Esophagus squamous epithelium (tissue), 5 donors: ENCODE data around the gene ZC2HC1C. TPM values are rescaled to one million over a fixed set of nuclear protein-coding genes. Genes with fewer than 3 reads are reported as not detected.

ENCODE experiments used
- DNase-seq: peaks from one replicate; lab custom pipeline; 2025; lab: John Stamatoyannopoulos, UW
- H3K27ac ChIP-seq, 4 donors: fragments of 200-600 bp; sonication (generic); one replicate each; pipeline ENCODE4 v1.5.1; 2016 to 2019; ENCODE audit warnings: mild to moderate bottlenecking in 1 of 4
- H3K27me3 ChIP-seq, 4 donors: fragments of 200-600 bp; sonication (generic); 1 replicate in 3 of 4; 2 replicates in 1 of 4; pipeline versions ENCODE4 v1.5.1 to v1.6.0; 2017 to 2021; ENCODE audit warnings: antibody characterized with exemption in 1 of 4
- H3K36me3 ChIP-seq, 3 donors: fragments of 200-600 bp; sonication (generic); one replicate each; pipeline ENCODE4 v1.5.1; 2016 to 2019
- H3K4me1 ChIP-seq, 3 donors: fragments of 200-600 bp; sonication (generic); one replicate each; pipeline ENCODE4 v1.5.1; 2017 to 2019
- H3K4me3 ChIP-seq, 4 donors: fragments of 200-600 bp; sonication (generic); 1 replicate in 3 of 4; 2 replicates in 1 of 4; pipeline ENCODE4 v1.5.1; 2016 to 2019; ENCODE audit warnings: mild to moderate bottlenecking in 2 of 4, moderate library complexity in 1 of 4
- H3K9me3 ChIP-seq, 3 donors: fragments of 200-600 bp; sonication (generic); one replicate each; pipeline ENCODE4 v1.5.1; 2016 to 2019
- POLR2A ChIP-seq, 4 donors: fragments of 450-650 bp; IDR thresholded peaks; one replicate each; pipeline ENCODE4 v1.6.1; 2017; ENCODE audit warnings: antibody characterized with exemption in 4 of 4, mild to moderate bottlenecking in 4 of 4, moderate library complexity in 3 of 4
- WGBS, 2 donors: methylation state at CpG; one replicate each; pipeline ENCODE4 v1.1.5; 2018; 5-methylcytosine and 5-hydroxymethylcytosine counted together
- intact Hi-C: fragments of 100-400 bp; cut with DNase I; formaldehyde crosslinking; loops from one replicate; pipeline ENCODE4 v1.15.0; 2022
- total RNA-seq, 4 donors: library from RNA; depleted of rRNA; stranded (reverse); fragments of >200 nt; gene quantifications; one replicate each; pipeline ENCODE4 v1.1.0, GENCODE V29; 2016
- TF ChIP-seq, protein P1 (sequence below), 6 experiments: fragments of 450-650 bp in 4 of 6; fragments of 200-600 bp in 2 of 6; sonication (generic) in 2 of 6; IDR thresholded peaks; one replicate each; pipeline ENCODE4 v1.5.1; 2016 to 2019; ENCODE audit warnings: antibody characterized with exemption in 6 of 6, mild to moderate bottlenecking in 4 of 6, moderate library complexity in 4 of 6
- donor health status: DM: yes; HTN: yes; CAD: no.

The ZC2HC1C gene
- total RNA-seq, 4 donors from 2014 or later = 0.64 to 5.0 (median 2.2) TPM

DNA sequence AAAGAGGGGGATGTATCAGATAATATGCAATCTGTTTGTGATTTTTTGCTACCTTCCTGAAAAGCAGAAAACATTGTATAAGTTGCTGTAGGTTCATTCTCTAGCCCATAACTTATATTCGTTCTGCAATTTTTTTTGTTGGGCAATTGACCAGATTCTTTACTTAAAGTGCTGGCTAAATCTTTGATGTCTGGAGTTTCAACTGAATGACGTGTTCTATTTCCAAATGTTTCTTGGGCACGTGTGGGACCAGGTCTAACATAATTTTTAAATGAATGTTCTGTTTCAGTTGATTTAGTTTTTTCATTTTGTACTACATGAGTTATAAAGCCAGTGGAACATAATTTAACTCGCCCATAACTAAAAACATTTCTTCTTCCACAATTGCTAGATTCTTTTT, 21.9 kb upstream of the ZC2HC1C start:
- WGBS, 2 donors = 84 to 89% methylated on average over 4 of the region's 4 CpGs
- TF ChIP-seq, protein P1, sequence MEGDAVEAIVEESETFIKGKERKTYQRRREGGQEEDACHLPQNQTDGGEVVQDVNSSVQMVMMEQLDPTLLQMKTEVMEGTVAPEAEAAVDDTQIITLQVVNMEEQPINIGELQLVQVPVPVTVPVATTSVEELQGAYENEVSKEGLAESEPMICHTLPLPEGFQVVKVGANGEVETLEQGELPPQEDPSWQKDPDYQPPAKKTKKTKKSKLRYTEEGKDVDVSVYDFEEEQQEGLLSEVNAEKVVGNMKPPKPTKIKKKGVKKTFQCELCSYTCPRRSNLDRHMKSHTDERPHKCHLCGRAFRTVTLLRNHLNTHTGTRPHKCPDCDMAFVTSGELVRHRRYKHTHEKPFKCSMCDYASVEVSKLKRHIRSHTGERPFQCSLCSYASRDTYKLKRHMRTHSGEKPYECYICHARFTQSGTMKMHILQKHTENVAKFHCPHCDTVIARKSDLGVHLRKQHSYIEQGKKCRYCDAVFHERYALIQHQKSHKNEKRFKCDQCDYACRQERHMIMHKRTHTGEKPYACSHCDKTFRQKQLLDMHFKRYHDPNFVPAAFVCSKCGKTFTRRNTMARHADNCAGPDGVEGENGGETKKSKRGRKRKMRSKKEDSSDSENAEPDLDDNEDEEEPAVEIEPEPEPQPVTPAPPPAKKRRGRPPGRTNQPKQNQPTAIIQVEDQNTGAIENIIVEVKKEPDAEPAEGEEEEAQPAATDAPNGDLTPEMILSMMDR (IDR thresholded peaks at IDR 0.05) = no peak
- no peak for TF ChIP-seq POLR2A (IDR thresholded peaks at IDR 0.05)
- Histone ChIP-seq H3K4me1 (peaks cover 0 to 75% (median 29%) of the 10 kb centered on the region in 3 donors), H3K36me3 (peaks cover 0 to 10% (median 0%) of the 10 kb centered on the region in 3 donors), H3K9me3 (no peaks in the 10 kb centered on the region), H3K27me3 (no peaks in the 10 kb centered on the region), H3K4me3 (no peak overlapping the region), H3K27ac (peak overlapping the region in 1 of 4 donors; percentile 94)
- no peak for DNase-seq
- intact Hi-C loops = no loop called here

DNA sequence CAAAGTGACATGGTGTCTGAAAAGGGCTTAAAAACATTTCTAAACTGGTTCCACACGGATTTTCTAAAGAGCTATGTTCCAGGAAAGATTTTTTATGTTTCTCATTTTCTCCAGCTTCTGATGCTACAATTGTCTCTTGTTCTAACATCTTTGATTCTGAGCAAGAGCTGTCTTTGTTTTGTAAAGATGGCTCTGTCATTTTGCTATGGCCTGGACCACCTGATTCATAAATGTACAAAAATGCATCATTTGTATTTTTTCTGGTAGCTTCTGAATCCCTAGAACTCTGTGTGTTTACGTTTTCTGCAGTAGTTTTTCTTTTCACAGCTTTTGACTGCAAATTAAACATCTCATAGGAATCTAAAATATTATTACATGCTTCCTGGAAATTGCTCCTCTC, 21.3 kb upstream of the ZC2HC1C start:
- no peak for DNase-seq
- intact Hi-C loops = no loop called here
- TF ChIP-seq, protein P1 (IDR thresholded peaks at IDR 0.05) = no peak
- TF ChIP-seq POLR2A (IDR thresholded peaks at IDR 0.05) = no peak
- Histone ChIP-seq H3K27ac (peak overlapping the region in 2 of 4 donors; percentile 49 to 94), H3K4me3 (no peak overlapping the region), H3K27me3 (no peaks in the 10 kb centered on the region), H3K4me1 (peaks cover 0 to 75% (median 29%) of the 10 kb centered on the region in 3 donors), H3K9me3 (no peaks in the 10 kb centered on the region), H3K36me3 (peaks cover 0 to 4% (median 0%) of the 10 kb centered on the region in 3 donors)
- WGBS, 2 donors = 70 to 85% methylated on average over 2 of the region's 2 CpGs

GRCh38 chr14:75049136-75049535, 20.3 kb upstream of the ZC2HC1C start:
- 74 to 83% methylated on average over 5 of the region's 5 CpGs for WGBS, 2 donors
- H3K4me1 ChIP-seq = peaks cover 0 to 78% (median 29%) of the 10 kb centered on the region in 3 donors
- no peaks in the 10 kb centered on the region for H3K27me3 ChIP-seq
- no peaks in the 10 kb centered on the region for H3K36me3 ChIP-seq
- H3K9me3 ChIP-seq = no peaks in the 10 kb centered on the region
- TF ChIP-seq, protein P1 (IDR thresholded peaks at IDR 0.05) = no peak
- TF ChIP-seq POLR2A (IDR thresholded peaks at IDR 0.05) = no peak
- intact Hi-C loops = no loop called here
- no peak overlapping the region for H3K4me3 ChIP-seq
- peak overlapping the region in 3 of 4 donors; percentile 49 to 94 (median 84) for H3K27ac ChIP-seq
- DNase-seq = no peak

- no peaks in the 10 kb centered on the region for H3K36me3 ChIP-seq
- H3K27ac ChIP-seq = peak overlapping the region in 3 of 4 donors; percentile 81 to 94 (median 92)
- peaks cover 0 to 73% (median 29%) of the 10 kb centered on the region in 3 donors for H3K4me1 ChIP-seq
- H3K4me3 ChIP-seq = no peak overlapping the region
- TF ChIP-seq POLR2A (IDR thresholded peaks at IDR 0.05) = no peak
- TF ChIP-seq, protein P1 (IDR thresholded peaks at IDR 0.05) = no peak
- 71 to 81% methylated on average over 3 of the region's 3 CpGs for WGBS, 2 donors
- intact Hi-C loops = no loop called here
- H3K9me3 ChIP-seq = no peaks in the 10 kb centered on the region
- DNase-seq = no peak
- no peaks in the 10 kb centered on the region for H3K27me3 ChIP-seq
Observed at GRCh38 chr14:75049731-75050201, 19.7 kb upstream of the ZC2HC1C start.

- H3K9me3 ChIP-seq = no peaks in the 10 kb centered on the region
- intact Hi-C loops = no loop called here
- peaks cover 0 to 61% (median 24%) of the 10 kb centered on the region in 3 donors for H3K4me1 ChIP-seq
- H3K36me3 ChIP-seq = no peaks in the 10 kb centered on the region
- peak within 1 kb of the TSS; percentile 51 to 75 (median 72) for H3K4me3 ChIP-seq
- peak; percentile 1 for DNase-seq
- no peaks in the 10 kb centered on the region for H3K27me3 ChIP-seq
- WGBS, 2 donors = 0 to 1% methylated on average over 20 to 23 of the region's 59 CpGs
- peak in 3 of 4 donors; percentile 35 to 70 (median 52) for TF ChIP-seq POLR2A (IDR thresholded peaks at IDR 0.05)
- TF ChIP-seq, protein P1 (IDR thresholded peaks at IDR 0.05) = peak in 2 of 6 experiments; percentile 16 to 26
- peak within 1 kb of the TSS; percentile 81 to 94 (median 92) for H3K27ac ChIP-seq
Observed at GRCh38 chr14:75050852-75051555, 18.4 kb upstream of the ZC2HC1C start, which contains the start of gene MLH3. Gene MLH3, minus strand, starts transcription at chr14:75051467. Its CDS starts 1,812 bp downstream, at chr14:75049655.
